ENCODE data around the gene FEZ2. TPM values are rescaled to one million over a fixed set of nuclear protein-coding genes. Genes with fewer than 3 reads are reported as not detected.
A peak's percentile ranks its signal among the peaks of the same experiment; 100 is the strongest.

FEZ2 gene
- polyA plus RNA-seq, 2 donors: 8.6 to 11.7 TPM

DNA sequence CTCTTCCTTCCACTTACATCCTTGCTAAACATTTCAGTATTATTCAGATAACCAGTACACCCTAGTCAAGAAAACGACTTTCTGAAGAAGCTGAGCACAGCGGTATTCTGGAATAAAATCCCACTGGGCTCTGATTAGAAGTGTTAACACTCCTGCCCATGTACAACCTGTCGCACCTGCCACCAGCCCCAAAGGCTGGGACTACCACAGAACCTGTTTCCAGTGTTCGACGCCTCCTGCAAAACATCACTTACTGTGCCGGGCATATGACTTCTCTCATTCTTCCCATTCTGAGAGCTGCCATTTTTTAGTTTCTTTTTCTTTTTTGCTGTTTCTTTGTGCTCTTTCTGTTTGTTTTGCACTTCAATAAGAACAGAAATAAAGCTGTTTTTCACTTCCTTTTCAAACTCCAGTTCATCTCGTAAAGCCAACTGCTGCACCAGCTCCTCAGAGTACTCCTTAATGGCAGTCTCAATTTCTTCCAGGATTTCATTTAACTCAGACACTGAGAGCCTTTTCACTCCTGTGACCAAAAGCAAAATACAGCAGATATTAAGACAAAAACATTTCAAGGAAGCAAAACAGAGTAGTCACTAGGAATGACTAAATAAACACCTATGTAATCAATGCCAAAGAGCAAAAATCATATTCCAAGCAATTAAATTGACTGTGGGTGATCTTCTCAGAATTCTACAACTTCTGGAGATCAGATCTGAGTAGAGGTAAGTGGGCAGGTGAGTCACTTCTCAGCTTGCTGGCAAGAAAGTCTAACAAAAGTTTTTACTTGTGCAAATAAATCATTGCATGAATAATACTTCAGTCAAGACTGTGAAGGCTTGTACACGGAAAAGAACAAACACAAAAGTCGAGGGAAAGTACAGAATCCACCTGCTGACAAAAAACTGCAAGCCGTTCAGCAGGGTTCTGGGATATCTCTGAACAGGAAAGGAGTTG lies 19.3 kb downstream of the FEZ2 start:
- WGBS, 2 donors: 70 to 72% methylated on average over 10 of the region's 10 CpGs

DNA sequence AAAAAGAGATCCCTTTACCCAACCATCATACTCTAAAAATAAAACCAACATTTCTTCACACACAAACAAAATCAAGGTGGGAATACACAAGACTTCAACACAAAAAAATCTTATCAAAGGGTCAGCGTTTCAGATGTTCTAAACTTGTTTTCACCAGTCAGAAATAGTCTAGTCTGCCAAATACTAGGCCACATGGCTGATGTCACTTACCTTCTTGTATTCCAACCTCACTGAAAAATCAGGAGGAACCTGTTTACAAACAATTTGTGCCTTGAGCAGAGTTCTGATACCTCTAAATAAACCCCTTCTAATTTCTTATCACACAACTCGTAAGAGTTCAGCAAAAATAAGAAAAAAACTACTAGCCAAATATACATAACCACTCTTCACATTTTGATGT lies 20.1 kb downstream of the FEZ2 start:
- 88 to 93% methylated on average over 2 of the region's 2 CpGs for WGBS, 2 donors
- no peak overlapping the region for H3K27ac ChIP-seq (ENCODE audit: low read depth in 2 of 2, low read length in 1 of 2)

More for the DNA sequence above, 19.3 kb downstream of the FEZ2 start:
- no peaks in the 10 kb centered on the region for H3K4me1 ChIP-seq (ENCODE audit: control insufficient read depth in 2 of 2, insufficient read depth in 2 of 2, low read length in 1 of 2)
- peak overlapping the region in 1 of 2 donors; percentile 31 for H3K27ac ChIP-seq (ENCODE audit: low read depth in 2 of 2, low read length in 1 of 2)
- no peaks in the 10 kb centered on the region for H3K27me3 ChIP-seq (ENCODE audit: control insufficient read depth in 1 of 2, insufficient read depth in 2 of 2, low read length in 2 of 2)
- no peak overlapping the region for H3K4me3 ChIP-seq (ENCODE audit: low read depth in 1 of 2, low read length in 2 of 2)
- no peaks in the 10 kb centered on the region for H3K9me3 ChIP-seq (ENCODE audit: control insufficient read depth in 2 of 2, insufficient read depth in 1 of 2, low read depth in 1 of 2, low read length in 1 of 2)
- H3K36me3 ChIP-seq (ENCODE audit: control insufficient read depth in 2 of 2, insufficient read depth in 2 of 2, low read length in 1 of 2): peaks cover 0 to 5% of the 10 kb centered on the region in 2 donors

DNA sequence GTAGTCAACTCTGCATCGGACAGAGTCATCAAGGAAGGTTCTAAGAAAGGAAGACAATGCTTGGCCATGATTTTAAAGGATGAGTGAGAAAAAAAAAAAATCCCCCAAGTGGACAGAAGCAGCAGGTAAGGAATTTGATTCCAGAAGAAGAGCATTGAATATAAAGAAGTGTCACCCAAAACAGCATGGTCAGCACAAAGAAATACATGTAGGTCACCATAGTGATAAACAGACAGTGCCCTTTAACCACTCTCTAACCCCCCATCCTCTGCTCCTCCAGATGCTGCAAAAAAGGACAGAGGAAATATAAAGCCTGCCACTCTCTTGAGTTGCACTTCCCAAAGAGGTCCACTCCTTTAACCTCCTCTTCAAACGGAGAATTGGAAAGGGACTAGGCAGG lies 23.4 kb downstream of the FEZ2 start:
- Histone ChIP-seq H3K4me3 (ENCODE audit: low read depth in 1 of 2, low read length in 2 of 2) (no peak overlapping the region), H3K9me3 (ENCODE audit: control insufficient read depth in 2 of 2, insufficient read depth in 1 of 2, low read depth in 1 of 2, low read length in 1 of 2) (no peaks in the 10 kb centered on the region), H3K36me3 (ENCODE audit: control insufficient read depth in 2 of 2, insufficient read depth in 2 of 2, low read length in 1 of 2) (peaks cover 0 to 5% of the 10 kb centered on the region in 2 donors), H3K27ac (ENCODE audit: low read depth in 2 of 2, low read length in 1 of 2) (no peak overlapping the region), H3K27me3 (ENCODE audit: control insufficient read depth in 1 of 2, insufficient read depth in 2 of 2, low read length in 2 of 2) (no peaks in the 10 kb centered on the region), H3K4me1 (ENCODE audit: control insufficient read depth in 2 of 2, insufficient read depth in 2 of 2, low read length in 1 of 2) (no peaks in the 10 kb centered on the region)
- 93 to 100% methylated on average over 2 of the region's 2 CpGs for WGBS, 2 donors

More for the DNA sequence above, 20.1 kb downstream of the FEZ2 start:
- H3K9me3 ChIP-seq (ENCODE audit: control insufficient read depth in 2 of 2, insufficient read depth in 1 of 2, low read depth in 1 of 2, low read length in 1 of 2): no peaks in the 10 kb centered on the region
- no peaks in the 10 kb centered on the region for H3K4me1 ChIP-seq (ENCODE audit: control insufficient read depth in 2 of 2, insufficient read depth in 2 of 2, low read length in 1 of 2)
- no peak overlapping the region for H3K4me3 ChIP-seq (ENCODE audit: low read depth in 1 of 2, low read length in 2 of 2)
- H3K36me3 ChIP-seq (ENCODE audit: control insufficient read depth in 2 of 2, insufficient read depth in 2 of 2, low read length in 1 of 2): peaks cover 0 to 5% of the 10 kb centered on the region in 2 donors
- H3K27me3 ChIP-seq (ENCODE audit: control insufficient read depth in 1 of 2, insufficient read depth in 2 of 2, low read length in 2 of 2): no peaks in the 10 kb centered on the region

DNA sequence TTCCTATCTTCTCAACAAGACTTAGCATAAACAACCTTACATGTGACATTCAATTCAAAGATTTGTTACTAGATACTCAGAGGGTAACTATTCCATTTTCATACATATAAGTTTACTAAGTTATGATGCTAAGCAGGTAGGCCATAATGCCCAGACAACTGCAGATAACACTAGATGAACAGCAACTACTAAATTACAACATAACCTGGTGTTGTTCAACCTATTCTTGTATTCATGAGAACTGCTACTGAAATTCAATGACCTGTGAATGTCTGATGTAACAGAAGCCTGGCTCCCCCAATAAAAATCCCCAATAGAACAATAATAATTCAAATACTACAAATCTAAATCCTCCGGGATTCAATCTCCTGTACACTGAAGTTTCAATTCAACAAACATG lies 24.8 kb downstream of the FEZ2 start:
- H3K36me3 ChIP-seq (ENCODE audit: control insufficient read depth in 2 of 2, insufficient read depth in 2 of 2, low read length in 1 of 2): peaks cover 0 to under 1% of the 10 kb centered on the region in 2 donors

DNA sequence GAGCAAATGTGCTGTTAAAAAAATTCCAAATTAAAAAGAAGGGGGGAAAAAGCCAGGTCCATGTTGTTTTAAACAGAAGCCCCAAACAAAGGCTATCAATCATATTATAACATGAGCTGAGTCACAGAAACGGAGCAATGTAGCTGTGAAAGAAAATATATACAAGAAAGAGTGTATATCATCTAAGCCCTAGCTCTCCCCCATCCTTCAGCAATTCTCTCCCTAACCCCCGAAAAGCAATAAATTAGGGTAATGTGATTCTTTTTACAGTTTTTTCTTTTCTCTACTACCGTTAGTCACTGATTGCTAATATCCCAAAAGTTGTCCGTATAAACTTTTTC lies 25.3 kb downstream of the FEZ2 start:
- H3K27me3 ChIP-seq (ENCODE audit: control insufficient read depth in 1 of 2, insufficient read depth in 2 of 2, low read length in 2 of 2): no peaks in the 10 kb centered on the region
- no peak overlapping the region for H3K27ac ChIP-seq (ENCODE audit: low read depth in 2 of 2, low read length in 1 of 2)
- no peaks in the 10 kb centered on the region for H3K4me1 ChIP-seq (ENCODE audit: control insufficient read depth in 2 of 2, insufficient read depth in 2 of 2, low read length in 1 of 2)
- no peaks in the 10 kb centered on the region for H3K9me3 ChIP-seq (ENCODE audit: control insufficient read depth in 2 of 2, insufficient read depth in 1 of 2, low read depth in 1 of 2, low read length in 1 of 2)
- H3K4me3 ChIP-seq (ENCODE audit: low read depth in 1 of 2, low read length in 2 of 2): no peak overlapping the region
- 70 to 75% methylated on average over 4 of the region's 4 CpGs for WGBS, 2 donors
- no peaks in the 10 kb centered on the region for H3K36me3 ChIP-seq (ENCODE audit: control insufficient read depth in 2 of 2, insufficient read depth in 2 of 2, low read length in 1 of 2)

More for the DNA sequence above, 24.8 kb downstream of the FEZ2 start:
- H3K4me3 ChIP-seq (ENCODE audit: low read depth in 1 of 2, low read length in 2 of 2): no peak overlapping the region
- no peaks in the 10 kb centered on the region for H3K27me3 ChIP-seq (ENCODE audit: control insufficient read depth in 1 of 2, insufficient read depth in 2 of 2, low read length in 2 of 2)
- no peaks in the 10 kb centered on the region for H3K9me3 ChIP-seq (ENCODE audit: control insufficient read depth in 2 of 2, insufficient read depth in 1 of 2, low read depth in 1 of 2, low read length in 1 of 2)
- 91 to 94% methylated on average over 1 of the region's 1 CpG for WGBS, 2 donors
- H3K4me1 ChIP-seq (ENCODE audit: control insufficient read depth in 2 of 2, insufficient read depth in 2 of 2, low read length in 1 of 2): no peaks in the 10 kb centered on the region
- H3K27ac ChIP-seq (ENCODE audit: low read depth in 2 of 2, low read length in 1 of 2): no peak overlapping the region

DNA sequence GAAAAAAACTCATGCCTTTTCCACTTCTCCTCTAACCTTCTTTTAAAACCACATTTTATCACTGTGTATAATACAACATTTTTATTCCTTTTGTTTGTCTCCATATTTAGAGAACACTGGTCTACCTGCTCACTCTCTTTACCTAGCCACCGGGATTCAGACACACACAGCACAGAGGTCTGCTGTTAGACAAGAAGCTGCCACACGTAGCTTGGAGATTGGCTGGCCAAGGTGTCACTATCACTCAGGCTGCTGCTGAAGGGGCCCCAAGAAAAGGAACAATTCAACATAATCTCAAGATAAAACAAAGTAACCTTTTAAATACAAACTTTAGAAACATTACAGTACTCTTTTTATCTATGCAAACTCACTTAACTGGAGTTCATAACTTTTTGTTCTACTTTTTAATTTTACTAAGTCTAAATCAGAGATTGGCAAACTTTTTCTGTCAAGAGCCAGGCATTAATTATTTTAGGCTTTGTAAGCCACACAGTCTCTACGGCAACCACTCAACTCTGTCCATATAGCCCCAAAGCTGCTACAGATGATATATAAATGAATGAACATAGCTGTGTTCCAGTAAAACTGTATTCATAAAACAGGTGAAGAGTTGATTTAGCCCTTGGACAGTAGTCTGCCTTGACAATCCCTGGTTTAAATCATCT lies 25.8 kb downstream of the FEZ2 start:
- Histone ChIP-seq H3K9me3 (ENCODE audit: control insufficient read depth in 2 of 2, insufficient read depth in 1 of 2, low read depth in 1 of 2, low read length in 1 of 2) (no peaks in the 10 kb centered on the region), H3K27me3 (ENCODE audit: control insufficient read depth in 1 of 2, insufficient read depth in 2 of 2, low read length in 2 of 2) (no peaks in the 10 kb centered on the region), H3K36me3 (ENCODE audit: control insufficient read depth in 2 of 2, insufficient read depth in 2 of 2, low read length in 1 of 2) (no peaks in the 10 kb centered on the region), H3K4me1 (ENCODE audit: control insufficient read depth in 2 of 2, insufficient read depth in 2 of 2, low read length in 1 of 2) (no peaks in the 10 kb centered on the region), H3K27ac (ENCODE audit: low read depth in 2 of 2, low read length in 1 of 2) (no peak overlapping the region), H3K4me3 (ENCODE audit: low read depth in 1 of 2, low read length in 2 of 2) (no peak overlapping the region)
- 72 to 86% methylated on average over 3 of the region's 3 CpGs for WGBS, 2 donors

DNA sequence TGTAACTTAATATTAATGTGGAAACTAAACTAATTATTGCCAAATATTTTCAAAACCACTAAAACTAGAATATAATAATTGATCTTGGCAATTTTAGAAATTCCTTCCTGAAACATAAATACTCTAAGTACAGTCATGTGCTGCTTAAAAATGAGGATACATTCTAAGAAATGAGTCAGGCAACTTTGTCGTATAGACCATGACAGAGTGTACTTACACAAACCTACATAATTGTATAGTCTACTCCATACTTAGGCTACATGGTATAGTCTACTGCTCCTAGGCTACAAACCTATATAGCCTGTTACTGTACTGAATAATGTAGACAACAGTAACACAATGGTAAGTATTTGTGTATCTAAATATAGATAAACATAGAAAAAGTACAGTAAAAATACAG lies 27.6 kb downstream of the FEZ2 start:
- Histone ChIP-seq H3K27me3 (ENCODE audit: control insufficient read depth in 1 of 2, insufficient read depth in 2 of 2, low read length in 2 of 2) (no peaks in the 10 kb centered on the region), H3K4me3 (ENCODE audit: low read depth in 1 of 2, low read length in 2 of 2) (no peak overlapping the region), H3K27ac (ENCODE audit: low read depth in 2 of 2, low read length in 1 of 2) (no peak overlapping the region), H3K4me1 (ENCODE audit: control insufficient read depth in 2 of 2, insufficient read depth in 2 of 2, low read length in 1 of 2) (no peaks in the 10 kb centered on the region), H3K36me3 (ENCODE audit: control insufficient read depth in 2 of 2, insufficient read depth in 2 of 2, low read length in 1 of 2) (peaks cover 0 to 3% of the 10 kb centered on the region in 2 donors), H3K9me3 (ENCODE audit: control insufficient read depth in 2 of 2, insufficient read depth in 1 of 2, low read depth in 1 of 2, low read length in 1 of 2) (no peaks in the 10 kb centered on the region)
- WGBS, 2 donors: 81 to 90% methylated on average over 1 of the region's 1 CpG

DNA sequence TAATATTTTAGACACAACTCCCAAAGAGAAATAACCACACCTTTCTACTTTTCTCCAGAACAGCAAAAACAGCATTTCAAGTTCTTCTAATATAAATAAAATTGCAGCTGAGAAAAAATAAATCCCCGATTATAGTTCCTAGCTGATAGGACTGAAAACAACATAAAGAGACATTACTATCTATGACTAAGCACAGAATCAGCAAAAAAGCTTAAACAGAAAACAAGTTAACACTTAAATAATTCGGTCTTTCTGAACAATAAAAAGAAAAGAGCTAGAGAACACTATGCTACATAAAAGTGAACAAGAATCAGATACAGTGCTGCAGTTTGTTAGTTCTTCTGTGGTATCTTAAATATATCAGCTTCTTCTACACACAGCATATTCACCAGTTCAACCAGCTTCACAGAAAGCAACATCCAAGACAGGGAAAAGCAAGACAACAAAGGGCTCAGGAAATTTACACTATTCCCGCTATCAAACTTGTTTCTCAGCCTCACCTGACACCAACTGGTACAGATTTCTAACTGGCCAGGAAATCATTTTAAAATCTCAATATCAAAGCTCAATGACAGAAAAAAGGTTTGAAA lies 28.6 kb downstream of the FEZ2 start:
- no peaks in the 10 kb centered on the region for H3K9me3 ChIP-seq (ENCODE audit: control insufficient read depth in 2 of 2, insufficient read depth in 1 of 2, low read depth in 1 of 2, low read length in 1 of 2)
- H3K36me3 ChIP-seq (ENCODE audit: control insufficient read depth in 2 of 2, insufficient read depth in 2 of 2, low read length in 1 of 2): peaks cover 0 to 6% of the 10 kb centered on the region in 2 donors
- no peaks in the 10 kb centered on the region for H3K4me1 ChIP-seq (ENCODE audit: control insufficient read depth in 2 of 2, insufficient read depth in 2 of 2, low read length in 1 of 2)
- H3K27me3 ChIP-seq (ENCODE audit: control insufficient read depth in 1 of 2, insufficient read depth in 2 of 2, low read length in 2 of 2): no peaks in the 10 kb centered on the region
- H3K27ac ChIP-seq (ENCODE audit: low read depth in 2 of 2, low read length in 1 of 2): no peak overlapping the region
- H3K4me3 ChIP-seq (ENCODE audit: low read depth in 1 of 2, low read length in 2 of 2): no peak overlapping the region
- 74 to 77% methylated on average over 3 of the region's 3 CpGs for WGBS, 2 donors

DNA sequence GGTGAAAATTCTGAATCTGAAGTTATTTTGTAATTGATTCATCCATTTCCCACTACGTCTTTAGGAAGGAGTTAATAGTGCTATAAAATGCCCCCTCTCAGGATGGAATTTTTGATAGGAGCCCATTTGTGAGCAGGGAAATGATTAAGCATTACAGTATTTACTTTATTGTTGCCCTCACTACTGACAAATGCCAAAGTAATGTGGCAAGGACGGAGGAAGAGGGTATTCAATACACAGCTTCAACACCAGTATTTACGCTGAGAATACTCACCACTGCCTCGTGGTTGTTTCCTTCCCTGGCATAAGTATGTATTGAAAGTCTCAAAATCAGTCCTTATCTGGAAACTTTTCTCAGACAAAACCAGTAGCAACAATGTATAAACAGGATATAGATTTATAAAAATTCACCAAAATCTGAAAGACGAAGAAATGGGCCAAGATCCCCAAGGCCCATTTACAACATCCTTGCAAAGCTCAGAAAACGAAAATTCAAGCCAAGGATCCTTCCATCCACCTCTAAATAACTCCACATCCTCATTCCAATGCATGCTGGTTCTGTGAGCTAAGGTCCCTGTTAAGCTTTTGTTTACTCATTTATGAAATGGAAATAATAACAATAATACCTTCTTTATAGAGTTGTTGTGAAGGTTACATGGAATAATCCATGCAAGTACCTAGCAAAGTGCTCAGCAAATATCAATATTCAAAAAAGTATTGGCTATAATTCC lies 29.3 kb downstream of the FEZ2 start:
- H3K27ac ChIP-seq (ENCODE audit: low read depth in 2 of 2, low read length in 1 of 2): no peak overlapping the region
- WGBS, 2 donors: 69 to 77% methylated on average over 6 of the region's 6 CpGs
- H3K9me3 ChIP-seq (ENCODE audit: control insufficient read depth in 2 of 2, insufficient read depth in 1 of 2, low read depth in 1 of 2, low read length in 1 of 2): no peaks in the 10 kb centered on the region
- H3K27me3 ChIP-seq (ENCODE audit: control insufficient read depth in 1 of 2, insufficient read depth in 2 of 2, low read length in 2 of 2): no peaks in the 10 kb centered on the region
- no peaks in the 10 kb centered on the region for H3K4me1 ChIP-seq (ENCODE audit: control insufficient read depth in 2 of 2, insufficient read depth in 2 of 2, low read length in 1 of 2)
- H3K4me3 ChIP-seq (ENCODE audit: low read depth in 1 of 2, low read length in 2 of 2): no peak overlapping the region
- H3K36me3 ChIP-seq (ENCODE audit: control insufficient read depth in 2 of 2, insufficient read depth in 2 of 2, low read length in 1 of 2): peaks cover 0 to 6% of the 10 kb centered on the region in 2 donors

Measured in esophagus (tissue), 2 donors.